NCI-H128 (cell line): ENCODE results near the gene TBC1D12.
"Not testable (repeated sequence)": the region's sequence is repeated elsewhere in the genome, so short reads cannot be mapped to it uniquely, and the experiment has no call there.

Experiments
- DNase-seq: peaks from one replicate; lab custom pipeline; 2025; ENCODE audit not compliant: unreplicated experiment; lab: John Stamatoyannopoulos, UW

Gene TBC1D12

GRCh38 chr10:94533027-94533426, 130.7 kb downstream of the TBC1D12 start:
- DNase-seq, result no peak

GRCh38 chr10:94542282-94542681, 139.9 kb downstream of the TBC1D12 start:
- DNase-seq, result not testable (repeated sequence)

- peak; percentile 66 for DNase-seq
These were observed 143.2 kb downstream of the TBC1D12 start, which contains the start of gene HELLS for GRCh38 chr10:94545391-94546048. HELLS (plus strand) TSS chr10:94545788; CDS start chr10:94545922, 134 bp downstream.

- DNase-seq, result no peak
These were observed 143.9 kb downstream of the TBC1D12 start for GRCh38 chr10:94546049-94546900.

- no peak for DNase-seq
These were observed 144.5 kb downstream of the TBC1D12 start for GRCh38 chr10:94546901-94547185.

GRCh38 chr10:94549221-94549620, 146.9 kb downstream of the TBC1D12 start:
- DNase-seq, result no peak

GRCh38 chr10:94567714-94568307, 165.5 kb downstream of the TBC1D12 start:
- not testable (repeated sequence) for DNase-seq

- DNase-seq, result no peak
These were observed 168.7 kb downstream of the TBC1D12 start for GRCh38 chr10:94571081-94571480.

GRCh38 chr10:94571528-94571927, 169.2 kb downstream of the TBC1D12 start:
- DNase-seq, result no peak

- no peak for DNase-seq
These were observed 176.4 kb downstream of the TBC1D12 start for GRCh38 chr10:94578790-94579189.

- DNase-seq, result no peak
These were observed 180.8 kb downstream of the TBC1D12 start for GRCh38 chr10:94583124-94583523.
